MM.1S (cell line): ENCODE results near the gene BPIFB3.
"Not testable (repeated sequence)": the region's sequence is repeated elsewhere in the genome, so short reads cannot be mapped to it uniquely, and the experiment has no call there.

Experiments used
- DNase-seq: peaks from one replicate; pipeline ENCODE4 v3.0.0-alpha.2; 2015
- H2AFZ ChIP-seq: fragments of 300-600 bp; sonication (generic); 2 replicates; pipeline ENCODE4 v1.6.0; 2016; ENCODE audit warnings: antibody characterized with exemption, low read length
- H3F3A ChIP-seq: fragments of 300-600 bp; sonication (generic); 2 replicates; pipeline ENCODE4 v1.6.1; 2016; ENCODE audit warnings: mild to moderate bottlenecking, antibody characterized with exemption, low read length, moderate library complexity, mixed read lengths; ENCODE audit not compliant: insufficient read depth
- H3K27ac ChIP-seq: fragments of 300-600 bp; sonication (generic); 2 replicates; pipeline ENCODE4 v1.5.1; 2016; ENCODE audit warnings: mild to moderate bottlenecking, low read length
- H3K27me3 ChIP-seq: fragments of 300-600 bp; sonication (generic); replicated peaks from 2 replicates; pipeline ENCODE4 v1.6.0; 2016; ENCODE audit warnings: low read length; ENCODE audit not compliant: insufficient read depth
- H3K36me3 ChIP-seq: fragments of 300-600 bp; sonication (generic); replicated peaks from 2 replicates; pipeline ENCODE4 v1.6.1; 2016; ENCODE audit warnings: mild to moderate bottlenecking, low read length, mixed read lengths; ENCODE audit not compliant: insufficient read depth
- H3K4me1 ChIP-seq: fragments of 300-600 bp; sonication (generic); 2 replicates; pipeline ENCODE4 v1.6.1; 2016; ENCODE audit warnings: low read length, mixed read lengths
- H3K4me2 ChIP-seq: fragments of 300-600 bp; sonication (generic); 2 replicates; pipeline ENCODE4 v1.6.0; 2016; ENCODE audit warnings: low read depth, low read length
- H3K4me3 ChIP-seq: fragments of 300-600 bp; sonication (generic); 2 replicates; pipeline ENCODE4 v1.5.1; 2016; ENCODE audit warnings: low read length, mixed read lengths
- H3K79me2 ChIP-seq: fragments of 300-600 bp; sonication (generic); 2 replicates; pipeline ENCODE4 v1.6.1; 2016; ENCODE audit warnings: mixed run types, low read length, mixed read lengths
- H3K9ac ChIP-seq: fragments of 300-600 bp; sonication (generic); 2 replicates; pipeline ENCODE4 v1.6.1; 2016; ENCODE audit warnings: low read length, mixed read lengths
- H3K9me2 ChIP-seq: fragments of 300-600 bp; sonication (generic); replicated peaks from 2 replicates; pipeline ENCODE4 v1.6.1; 2016; ENCODE audit warnings: mild to moderate bottlenecking, low read length, mixed read lengths; ENCODE audit not compliant: insufficient read depth
- H3K9me3 ChIP-seq: fragments of 300-600 bp; sonication (generic); replicated peaks from 2 replicates; pipeline ENCODE4 v1.6.1; 2016; ENCODE audit warnings: mild to moderate bottlenecking, low read length, mixed read lengths; ENCODE audit not compliant: insufficient read depth
- H4K20me1 ChIP-seq: fragments of 300-600 bp; sonication (generic); 2 replicates; pipeline ENCODE4 v1.6.1; 2016; ENCODE audit warnings: mild to moderate bottlenecking, low read length, moderate library complexity, mixed read lengths; ENCODE audit not compliant: insufficient read depth
- EZH2 ChIP-seq: fragments of 300-600 bp; sonication (generic); optimal IDR thresholded peaks from 2 replicates; pipeline ENCODE3; 2017; ENCODE audit warnings: low read depth, mild to moderate bottlenecking, antibody characterized with exemption, low read length, mixed read lengths
- EZH2phosphoT487 ChIP-seq: fragments of 300-600 bp; sonication (generic); IDR thresholded peaks from 2 replicates; pipeline ENCODE4 v1.6.1; 2018; ENCODE audit warnings: antibody characterized with exemption, low read length
- TF ChIP-seq, protein P1 (sequence below): fragments of 300-600 bp; sonication (generic); IDR thresholded peaks from 2 replicates; pipeline ENCODE4 v1.5.1; 2016; ENCODE audit warnings: antibody characterized with exemption, low read length, mixed read lengths

Gene BPIFB3

DNA sequence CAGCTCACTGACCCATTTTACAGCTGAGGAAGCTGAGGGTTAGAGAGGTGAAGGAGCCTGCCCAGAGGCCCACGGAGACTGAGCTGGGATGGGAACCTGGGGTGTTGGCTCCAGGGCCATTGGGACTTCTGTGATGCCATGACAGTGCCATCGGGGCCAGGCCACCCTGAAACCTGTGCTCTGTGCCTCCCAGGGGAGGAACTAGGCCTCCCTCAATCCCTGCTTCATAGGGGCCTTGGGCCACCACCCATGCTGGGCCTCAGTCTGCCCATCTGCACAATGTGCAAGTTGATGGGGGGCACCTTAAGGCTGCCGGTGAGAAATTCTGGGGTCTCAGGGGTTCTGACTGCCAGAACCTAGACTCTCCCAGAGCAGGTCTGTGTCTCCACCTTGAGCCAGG lies 50.6 kb downstream of the BPIFB3 start:
- no peaks in the 10 kb centered on the region for H3F3A ChIP-seq
- H3K4me1 ChIP-seq = no peaks in the 10 kb centered on the region
- DNase-seq = no peak
- H4K20me1 ChIP-seq = no peaks in the 10 kb centered on the region
- H3K27me3 ChIP-seq = peaks cover 59% of the 10 kb centered on the region
- H3K36me3 ChIP-seq = no peaks in the 10 kb centered on the region
- H3K79me2 ChIP-seq = no peaks in the 10 kb centered on the region
- no peak overlapping the region for H2AFZ ChIP-seq
- no peak overlapping the region for H3K4me2 ChIP-seq
- no peak overlapping the region for H3K27ac ChIP-seq
- H3K9me3 ChIP-seq = no peaks in the 10 kb centered on the region
- no peaks in the 10 kb centered on the region for H3K9me2 ChIP-seq
- no peak overlapping the region for H3K9ac ChIP-seq
- H3K4me3 ChIP-seq = no peak overlapping the region
- TF ChIP-seq EZH2 (no peak), EZH2phosphoT487 (no peak)
- TF ChIP-seq, protein P1, sequence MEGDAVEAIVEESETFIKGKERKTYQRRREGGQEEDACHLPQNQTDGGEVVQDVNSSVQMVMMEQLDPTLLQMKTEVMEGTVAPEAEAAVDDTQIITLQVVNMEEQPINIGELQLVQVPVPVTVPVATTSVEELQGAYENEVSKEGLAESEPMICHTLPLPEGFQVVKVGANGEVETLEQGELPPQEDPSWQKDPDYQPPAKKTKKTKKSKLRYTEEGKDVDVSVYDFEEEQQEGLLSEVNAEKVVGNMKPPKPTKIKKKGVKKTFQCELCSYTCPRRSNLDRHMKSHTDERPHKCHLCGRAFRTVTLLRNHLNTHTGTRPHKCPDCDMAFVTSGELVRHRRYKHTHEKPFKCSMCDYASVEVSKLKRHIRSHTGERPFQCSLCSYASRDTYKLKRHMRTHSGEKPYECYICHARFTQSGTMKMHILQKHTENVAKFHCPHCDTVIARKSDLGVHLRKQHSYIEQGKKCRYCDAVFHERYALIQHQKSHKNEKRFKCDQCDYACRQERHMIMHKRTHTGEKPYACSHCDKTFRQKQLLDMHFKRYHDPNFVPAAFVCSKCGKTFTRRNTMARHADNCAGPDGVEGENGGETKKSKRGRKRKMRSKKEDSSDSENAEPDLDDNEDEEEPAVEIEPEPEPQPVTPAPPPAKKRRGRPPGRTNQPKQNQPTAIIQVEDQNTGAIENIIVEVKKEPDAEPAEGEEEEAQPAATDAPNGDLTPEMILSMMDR = no peak

- H2AFZ ChIP-seq = no peak overlapping the region
- no peak overlapping the region for H3K27ac ChIP-seq
- H4K20me1 ChIP-seq = no peaks in the 10 kb centered on the region
- TF ChIP-seq EZH2phosphoT487 (no peak), EZH2 (no peak)
- TF ChIP-seq, protein P1 = no peak
- no peaks in the 10 kb centered on the region for H3K79me2 ChIP-seq
- no peak overlapping the region for H3K4me3 ChIP-seq
- no peaks in the 10 kb centered on the region for H3K9me3 ChIP-seq
- no peaks in the 10 kb centered on the region for H3K4me1 ChIP-seq
- no peaks in the 10 kb centered on the region for H3F3A ChIP-seq
- DNase-seq = no peak
- H3K4me2 ChIP-seq = no peak overlapping the region
- no peaks in the 10 kb centered on the region for H3K9me2 ChIP-seq
- H3K36me3 ChIP-seq = no peaks in the 10 kb centered on the region
- peaks cover 52% of the 10 kb centered on the region for H3K27me3 ChIP-seq
- H3K9ac ChIP-seq = no peak overlapping the region
Measured at GRCh38 chr20:33105316-33105924, 51.7 kb downstream of the BPIFB3 start.

DNA sequence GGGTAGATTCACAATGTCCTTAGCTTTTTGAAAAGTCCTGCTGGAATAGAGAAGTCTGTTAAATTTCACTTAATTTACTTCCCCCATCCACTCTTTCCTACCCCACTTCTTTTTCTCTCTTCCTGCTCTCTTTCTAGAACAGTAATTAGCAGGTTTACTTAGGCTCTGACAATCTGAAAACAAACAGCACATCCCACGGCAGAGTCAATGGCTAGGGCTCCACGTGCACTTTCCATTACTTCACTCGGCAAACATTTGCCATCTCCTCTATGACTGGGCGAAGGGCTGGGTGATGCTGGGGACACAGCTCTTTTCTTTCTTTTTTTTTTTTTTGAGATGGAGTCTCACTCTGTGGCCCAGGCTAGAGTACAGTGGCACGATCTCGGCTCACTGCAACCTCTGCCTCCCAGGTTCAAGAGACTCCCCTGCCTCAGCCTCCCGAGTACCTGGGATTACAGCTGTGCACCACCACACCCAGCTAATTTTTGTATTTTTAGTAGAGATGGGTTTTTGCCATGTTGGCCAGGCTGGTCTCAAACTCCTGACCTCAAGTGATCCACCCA lies 52.4 kb downstream of the BPIFB3 start:
- not testable (repeated sequence) for H3K9me3 ChIP-seq, H3K27ac ChIP-seq, H3F3A ChIP-seq, H4K20me1 ChIP-seq, H3K4me2 ChIP-seq, H3K9me2 ChIP-seq, H3K9ac ChIP-seq, DNase-seq, H3K4me3 ChIP-seq, H3K79me2 ChIP-seq, H3K36me3 ChIP-seq, H2AFZ ChIP-seq, H3K4me1 ChIP-seq
- peaks cover 45% of the 10 kb centered on the region for H3K27me3 ChIP-seq

GRCh38 chr20:33108661-33109060 lies 55.0 kb downstream of the BPIFB3 start:
- H4K20me1 ChIP-seq = no peaks in the 10 kb centered on the region
- no peak overlapping the region for H3K4me3 ChIP-seq
- TF ChIP-seq EZH2 (no peak), EZH2phosphoT487 (no peak)
- TF ChIP-seq, protein P1 = no peak
- no peak overlapping the region for H3K9ac ChIP-seq
- no peaks in the 10 kb centered on the region for H3K36me3 ChIP-seq
- no peaks in the 10 kb centered on the region for H3K4me1 ChIP-seq
- H3K27ac ChIP-seq = no peak overlapping the region
- H3K4me2 ChIP-seq = no peak overlapping the region
- no peaks in the 10 kb centered on the region for H3F3A ChIP-seq
- H3K9me2 ChIP-seq = no peaks in the 10 kb centered on the region
- H2AFZ ChIP-seq = no peak overlapping the region
- H3K27me3 ChIP-seq = peaks cover 34% of the 10 kb centered on the region
- no peaks in the 10 kb centered on the region for H3K9me3 ChIP-seq
- no peak for DNase-seq
- H3K79me2 ChIP-seq = no peaks in the 10 kb centered on the region
